Hepatocyte (in vitro differentiated cells): ENCODE measurements around the gene TRPM3.

ENCODE experiments used
- CTCF ChIP-seq: fragments of 200-600 bp; sonication (generic); IDR thresholded peaks from 2 replicates; pipeline ENCODE4 v1.5.1; 2016; ENCODE audit warnings: antibody characterized with exemption, mild to moderate bottlenecking; ENCODE audit not compliant: poor library complexity
- EZH2 ChIP-seq: fragments of 200-600 bp; sonication (generic); IDR thresholded peaks from 2 replicates; pipeline ENCODE4 v1.6.1; 2016; ENCODE audit warnings: antibody characterized with exemption, mild to moderate bottlenecking, borderline replicate concordance
- EZH2phosphoT487 ChIP-seq: fragments of 200-600 bp; sonication (generic); IDR thresholded peaks from one replicate; pipeline ENCODE4 v1.6.1; 2018; ENCODE audit warnings: antibody characterized with exemption, mild to moderate bottlenecking, low read depth, moderate library complexity; ENCODE audit not compliant: unreplicated experiment, severe bottlenecking

- TF ChIP-seq EZH2 (no peak), CTCF (no peak), EZH2phosphoT487 (no peak)
Measured at GRCh38 chr9:71118324-71118723, 3.1 kb downstream of the TRPM3 start.
